Prostate gland (tissue), 2 donors: ENCODE results near the gene TEAD3. TPM values are rescaled to one million over a fixed set of nuclear protein-coding genes. Genes with fewer than 3 reads are reported as not detected.

Source experiments
- DNase-seq: peaks from one replicate; pipeline ENCODE4 v3.0.0-alpha.2; 2019; ENCODE audit warnings: low spot score
- H3K27ac ChIP-seq, 2 donors: fragments of 200-600 bp; sonication (generic); 2 replicates each; pipeline ENCODE4 v1.5.1; 2017 to 2019
- H3K27me3 ChIP-seq: fragments of 200-600 bp; sonication (generic); replicated peaks from 2 replicates; pipeline ENCODE4 v1.5.1; 2019; ENCODE audit not compliant: insufficient read depth
- H3K36me3 ChIP-seq, 2 donors: fragments of 200-600 bp; sonication (generic); 1 replicate in 1 of 2; 2 replicates in 1 of 2; pipeline versions ENCODE4 v1.5.1 to v1.8.1; 2017 to 2019
- H3K4me1 ChIP-seq: fragments of 200-600 bp; sonication (generic); replicated peaks from 2 replicates; pipeline ENCODE4 v1.5.1; 2019
- H3K4me3 ChIP-seq, 2 donors: fragments of 200-600 bp; sonication (generic); 2 replicates each; pipeline ENCODE4 v1.5.1; 2017 to 2019
- H3K9me3 ChIP-seq: fragments of 200-600 bp; sonication (generic); 2 replicates; pipeline ENCODE4 v1.5.1; 2017
- CTCF ChIP-seq, 4 experiments: fragments of 200-600 bp in 2 of 4; fragments of 450-650 bp in 2 of 4; sonication (generic) in 2 of 4; IDR thresholded peaks; 1 replicate in 3 of 4; 2 replicates in 1 of 4; pipeline ENCODE4 v1.5.1; 2016 to 2019; ENCODE audit warnings: antibody characterized with exemption in 4 of 4, mild to moderate bottlenecking in 2 of 4, moderate library complexity in 2 of 4
- POLR2A ChIP-seq: fragments of 450-650 bp; IDR thresholded peaks from one replicate; pipeline ENCODE4 v1.6.1; 2016; ENCODE audit warnings: antibody characterized with exemption, mild to moderate bottlenecking
- POLR2AphosphoS5 ChIP-seq: sonication (generic); formaldehyde crosslinking; IDR thresholded peaks from one replicate; pipeline ENCODE4 v1.6.1; 2017; ENCODE audit warnings: antibody characterized with exemption
- WGBS: methylation state at CpG from one replicate; pipeline ENCODE4 v1.1.5; 2018; 5-methylcytosine and 5-hydroxymethylcytosine counted together
- intact Hi-C: fragments of 100-400 bp; cut with DNase I; formaldehyde crosslinking; loops from one replicate; pipeline ENCODE4 v1.14.2; 2022
- total RNA-seq, 2 donors: library from RNA; depleted of rRNA; stranded (reverse); fragments of >200 nt; gene quantifications; one replicate each; pipeline ENCODE4 v1.1.0, GENCODE V29; 2016

The TEAD3 gene
- total RNA-seq, 2 donors from 2014 or later = 34.1 to 41.1 TPM

- intact Hi-C loops = no loop called here
- Histone ChIP-seq H3K4me3 (no peak overlapping the region), H3K4me1 (no peaks in the 10 kb centered on the region), H3K27ac (no peak overlapping the region), H3K36me3 (peaks cover 0 to 6% of the 10 kb centered on the region in 2 donors), H3K9me3 (no peaks in the 10 kb centered on the region), H3K27me3 (no peaks in the 10 kb centered on the region)
- no peak for DNase-seq
- no peak for TF ChIP-seq POLR2A
- TF ChIP-seq POLR2AphosphoS5 = no peak
- TF ChIP-seq CTCF (IDR thresholded peaks at IDR 0.05) = no peak
- 77% methylated on average over 14 of the region's 14 CpGs for WGBS
These were observed 20.9 kb downstream of the TEAD3 start for GRCh38 chr6:35476004-35476403.

GRCh38 chr6:35475573-35475972 lies 21.3 kb downstream of the TEAD3 start:
- H3K4me3 ChIP-seq = no peak overlapping the region
- WGBS = 85% methylated on average over 4 of the region's 4 CpGs
- H3K27me3 ChIP-seq = no peaks in the 10 kb centered on the region
- TF ChIP-seq POLR2AphosphoS5 (no peak), POLR2A (no peak), CTCF (IDR thresholded peaks at IDR 0.05) (no peak)
- no peaks in the 10 kb centered on the region for H3K4me1 ChIP-seq
- DNase-seq = no peak
- H3K27ac ChIP-seq = no peak overlapping the region
- peaks cover 0 to 6% of the 10 kb centered on the region in 2 donors for H3K36me3 ChIP-seq
- intact Hi-C loops = no loop called here
- H3K9me3 ChIP-seq = no peaks in the 10 kb centered on the region

GRCh38 chr6:35474942-35475570 lies 21.8 kb downstream of the TEAD3 start:
- H3K36me3 ChIP-seq = peaks cover 0 to 6% of the 10 kb centered on the region in 2 donors
- intact Hi-C loops = no loop called here
- DNase-seq = no peak
- H3K9me3 ChIP-seq = no peaks in the 10 kb centered on the region
- no peaks in the 10 kb centered on the region for H3K4me1 ChIP-seq
- H3K27me3 ChIP-seq = no peaks in the 10 kb centered on the region
- H3K27ac ChIP-seq = no peak overlapping the region
- WGBS = 88% methylated on average over 18 of the region's 20 CpGs
- no peak for TF ChIP-seq CTCF (IDR thresholded peaks at IDR 0.05)
- no peak overlapping the region for H3K4me3 ChIP-seq

GRCh38 chr6:35474131-35474941 lies 22.5 kb downstream of the TEAD3 start:
- Histone ChIP-seq H3K27ac (no peak overlapping the region), H3K9me3 (no peaks in the 10 kb centered on the region), H3K4me1 (no peaks in the 10 kb centered on the region), H3K27me3 (no peaks in the 10 kb centered on the region), H3K4me3 (no peak overlapping the region), H3K36me3 (peaks cover 0 to 6% of the 10 kb centered on the region in 2 donors)
- no peak for DNase-seq
- TF ChIP-seq POLR2AphosphoS5 (no peak), CTCF (IDR thresholded peaks at IDR 0.05) (no peak), POLR2A (no peak)
- 85% methylated on average over 14 of the region's 14 CpGs for WGBS
- intact Hi-C loops = no loop called here

- no peaks in the 10 kb centered on the region for H3K4me1 ChIP-seq
- H3K27ac ChIP-seq = no peak overlapping the region
- H3K4me3 ChIP-seq = no peak overlapping the region
- no peaks in the 10 kb centered on the region for H3K9me3 ChIP-seq
- intact Hi-C loops = no loop called here
- no peak for DNase-seq
- H3K27me3 ChIP-seq = no peaks in the 10 kb centered on the region
- TF ChIP-seq POLR2A (no peak), CTCF (IDR thresholded peaks at IDR 0.05) (no peak), POLR2AphosphoS5 (no peak)
- H3K36me3 ChIP-seq = peaks cover 0 to 6% of the 10 kb centered on the region in 2 donors
These were observed 23.1 kb downstream of the TEAD3 start for GRCh38 chr6:35473850-35474130.
